H7 (cell line): ENCODE results near the gene KCNAB2. TPM values are rescaled to one million over a fixed set of nuclear protein-coding genes. Genes with fewer than 3 reads are reported as not detected.

Source experiments
- DNase-seq: peaks from one replicate; pipeline ENCODE4 v3.0.0; 2012
- H3K27me3 ChIP-seq: 2 replicates; pipeline ENCODE4 v1.6.0; 2011; ENCODE audit warnings: mild to moderate bottlenecking, low read length; ENCODE audit not compliant: control insufficient read depth, insufficient read depth
- H3K36me3 ChIP-seq: replicated peaks from 2 replicates; pipeline ENCODE4 v1.5.1; 2011; ENCODE audit warnings: low read length; ENCODE audit not compliant: control insufficient read depth, insufficient read depth
- H3K4me3 ChIP-seq: 2 replicates; pipeline ENCODE4 v1.5.1; 2011; ENCODE audit warnings: low read depth, mild to moderate bottlenecking, control low read depth, low read length, moderate library complexity; ENCODE audit not compliant: insufficient read depth
- total RNA-seq: library from RNA; depleted of rRNA; stranded (reverse); fragments of >200 nt; shearing (Covaris generic); gene quantifications from 2 replicates; pipeline ENCODE4 v1.2.3, GENCODE V29; 2014

KCNAB2 gene
- total RNA-seq, 1 experiment from 2014 or later = 6.6 TPM

- DNase-seq = no peak
- H3K4me3 ChIP-seq = no peak overlapping the region
- H3K27me3 ChIP-seq = peaks cover 11% of the 10 kb centered on the region; the same call in 1 of the 2 replicates
- H3K36me3 ChIP-seq = no peaks in the 10 kb centered on the region
Observed at GRCh38 chr1:6126028-6126427, 80.3 kb downstream of the KCNAB2 start.

- peaks cover 11% of the 10 kb centered on the region; the same call in 1 of the 2 replicates for H3K27me3 ChIP-seq
- no peak for DNase-seq
- no peak overlapping the region for H3K4me3 ChIP-seq
- H3K36me3 ChIP-seq = no peaks in the 10 kb centered on the region
Observed at GRCh38 chr1:6126521-6127067, 80.9 kb downstream of the KCNAB2 start.

GRCh38 chr1:6127587-6128163 lies 82.0 kb downstream of the KCNAB2 start:
- Histone ChIP-seq H3K36me3 (no peaks in the 10 kb centered on the region), H3K27me3 (peaks cover 11% of the 10 kb centered on the region; the same call in 1 of the 2 replicates), H3K4me3 (peak overlapping the region; percentile 21; the same call in 1 of the 2 replicates)
- peak; percentile 99 for DNase-seq

GRCh38 chr1:6128276-6129081 lies 82.8 kb downstream of the KCNAB2 start:
- Histone ChIP-seq H3K4me3 (peak overlapping the region; percentile 21; the same call in 1 of the 2 replicates), H3K27me3 (peaks cover 11% of the 10 kb centered on the region; the same call in 1 of the 2 replicates), H3K36me3 (no peaks in the 10 kb centered on the region)
- DNase-seq = no peak

GRCh38 chr1:6129313-6129712 lies 83.6 kb downstream of the KCNAB2 start:
- Histone ChIP-seq H3K27me3 (peaks cover 11% of the 10 kb centered on the region; the same call in 1 of the 2 replicates), H3K4me3 (no peak overlapping the region), H3K36me3 (no peaks in the 10 kb centered on the region)
- no peak for DNase-seq

- H3K4me3 ChIP-seq = no peak overlapping the region
- peaks cover 11% of the 10 kb centered on the region; the same call in 1 of the 2 replicates for H3K27me3 ChIP-seq
- DNase-seq = no peak
- H3K36me3 ChIP-seq = no peaks in the 10 kb centered on the region
Observed at GRCh38 chr1:6130036-6130435, 84.3 kb downstream of the KCNAB2 start.

- no peak for DNase-seq
- no peaks in the 10 kb centered on the region for H3K36me3 ChIP-seq
- no peak overlapping the region for H3K4me3 ChIP-seq
- peaks cover 11% of the 10 kb centered on the region; the same call in 1 of the 2 replicates for H3K27me3 ChIP-seq
Observed at GRCh38 chr1:6130596-6130995, 84.9 kb downstream of the KCNAB2 start.

GRCh38 chr1:6131561-6131960 lies 85.9 kb downstream of the KCNAB2 start:
- no peak for DNase-seq
- H3K36me3 ChIP-seq = no peaks in the 10 kb centered on the region
- peaks cover 11% of the 10 kb centered on the region; the same call in 1 of the 2 replicates for H3K27me3 ChIP-seq
- no peak overlapping the region for H3K4me3 ChIP-seq

- H3K27me3 ChIP-seq = peaks cover 4% of the 10 kb centered on the region; the same call in 1 of the 2 replicates
- DNase-seq = no peak
- no peak overlapping the region for H3K4me3 ChIP-seq
- H3K36me3 ChIP-seq = no peaks in the 10 kb centered on the region
Observed at GRCh38 chr1:6133146-6133895, 87.6 kb downstream of the KCNAB2 start.

- no peak for DNase-seq
- no peaks in the 10 kb centered on the region for H3K36me3 ChIP-seq
- no peak overlapping the region for H3K4me3 ChIP-seq
- no peaks in the 10 kb centered on the region; the same call in 1 of the 2 replicates for H3K27me3 ChIP-seq
Observed at GRCh38 chr1:6134206-6134605, 88.5 kb downstream of the KCNAB2 start.

- no peak for DNase-seq
- Histone ChIP-seq H3K27me3 (no peaks in the 10 kb centered on the region), H3K36me3 (no peaks in the 10 kb centered on the region), H3K4me3 (no peak overlapping the region)
Observed at GRCh38 chr1:6134741-6135510, 89.2 kb downstream of the KCNAB2 start.

GRCh38 chr1:6136516-6137220 lies 91.0 kb downstream of the KCNAB2 start:
- Histone ChIP-seq H3K36me3 (no peaks in the 10 kb centered on the region), H3K4me3 (no peak overlapping the region), H3K27me3 (no peaks in the 10 kb centered on the region)
- DNase-seq = no peak

- DNase-seq = no peak
- Histone ChIP-seq H3K27me3 (no peaks in the 10 kb centered on the region; the same call in 1 of the 2 replicates), H3K4me3 (no peak overlapping the region), H3K36me3 (no peaks in the 10 kb centered on the region)
Observed at GRCh38 chr1:6137758-6138157, 92.1 kb downstream of the KCNAB2 start.
